GM12891 (cell line): Measurements from ENCODE around the gene CCL8.

Experiments used
- POLR2A ChIP-seq: IDR thresholded peaks from 2 replicates; pipeline ENCODE4 v1.6.1; 2011; ENCODE audit warnings: low read depth, low read length, control low read depth
- SPI1 ChIP-seq: IDR thresholded peaks from 2 replicates; pipeline ENCODE4 v1.6.1; 2011; ENCODE audit warnings: low read depth, low read length, control low read depth

DNA sequence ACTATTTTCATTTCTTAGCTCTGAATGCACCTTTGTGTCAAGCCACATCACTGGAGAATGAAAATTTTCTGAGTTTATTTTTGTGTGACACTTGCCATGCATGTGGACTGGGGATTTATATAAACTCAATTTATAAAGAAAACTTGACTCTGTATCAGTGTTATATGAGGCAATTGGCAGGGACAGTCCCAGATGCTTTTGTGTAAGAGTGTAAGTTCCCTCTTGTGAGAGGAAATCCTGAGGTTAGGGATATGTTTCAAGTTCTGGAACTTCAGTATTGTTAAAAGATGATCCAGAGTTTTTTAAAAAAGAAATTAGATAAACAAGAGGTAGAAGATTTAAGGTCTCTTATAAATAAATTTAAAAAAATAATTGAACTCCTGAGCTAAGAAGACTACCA is 10.9 kb upstream of the CCL8 start:
- TF ChIP-seq POLR2A (no peak), SPI1 (no peak)
